GM19463 (cell line): Measurements from ENCODE around the gene TRPV2.

Experiments used
- ATAC-seq: cut with Tn5 transposase; IDR thresholded peaks from one replicate; pipeline ENCODE4 v1.9.1; 2021; ENCODE audit warnings: mild to moderate bottlenecking, moderate library complexity; ENCODE audit not compliant: unreplicated experiment

The TRPV2 gene

GRCh38 chr17:16406742-16407674, 8.4 kb upstream of the TRPV2 start:
- ATAC-seq, result no peak

- ATAC-seq, result peak; percentile 84
Observed at GRCh38 chr17:16407911-16408588, 7.3 kb upstream of the TRPV2 start.

GRCh38 chr17:16417399-16417798, 2.0 kb downstream of the TRPV2 start:
- ATAC-seq, result no peak

GRCh38 chr17:16417896-16418684, 2.7 kb downstream of the TRPV2 start:
- ATAC-seq, result no peak

GRCh38 chr17:16418685-16419068, 3.3 kb downstream of the TRPV2 start:
- no peak for ATAC-seq

GRCh38 chr17:16419074-16419928, 3.9 kb downstream of the TRPV2 start:
- peak; percentile 45 for ATAC-seq

GRCh38 chr17:16419929-16420271, 4.5 kb downstream of the TRPV2 start:
- ATAC-seq, result no peak

- no peak for ATAC-seq
Observed at GRCh38 chr17:16422416-16422815, 7.0 kb downstream of the TRPV2 start.

GRCh38 chr17:16423226-16423872, 8.0 kb downstream of the TRPV2 start:
- no peak for ATAC-seq

- no peak for ATAC-seq
Observed at GRCh38 chr17:16425202-16425601, 9.8 kb downstream of the TRPV2 start.

GRCh38 chr17:16425698-16426659, 10.6 kb downstream of the TRPV2 start:
- ATAC-seq, result no peak

- ATAC-seq, result no peak
Observed at GRCh38 chr17:16427020-16427419, 11.6 kb downstream of the TRPV2 start.

- ATAC-seq, result no peak
Observed at GRCh38 chr17:16428098-16428882, 12.9 kb downstream of the TRPV2 start.

GRCh38 chr17:16429083-16429482, 13.7 kb downstream of the TRPV2 start:
- no peak for ATAC-seq

GRCh38 chr17:16430650-16431049, 15.3 kb downstream of the TRPV2 start:
- no peak for ATAC-seq

- no peak for ATAC-seq
Observed at GRCh38 chr17:16432017-16432416, 16.6 kb downstream of the TRPV2 start.

GRCh38 chr17:16433514-16433913, 18.1 kb downstream of the TRPV2 start:
- ATAC-seq, result no peak

- ATAC-seq, result no peak
Observed at GRCh38 chr17:16434662-16435061, 19.3 kb downstream of the TRPV2 start.
